Measurements from ENCODE around the gene KDM6A. TPM values are rescaled to one million over a fixed set of nuclear protein-coding genes. Genes with fewer than 3 reads are reported as not detected.
A peak's percentile ranks its signal among the peaks of the same experiment; 100 is the strongest.

The KDM6A gene
- total and polyA plus RNA-seq, 9 of the 15 experiments (the other 6 are each of a cell fraction or from before 2014, with no cell fraction given) = 8.4 to 34.3 (median 22.9) TPM

DNA sequence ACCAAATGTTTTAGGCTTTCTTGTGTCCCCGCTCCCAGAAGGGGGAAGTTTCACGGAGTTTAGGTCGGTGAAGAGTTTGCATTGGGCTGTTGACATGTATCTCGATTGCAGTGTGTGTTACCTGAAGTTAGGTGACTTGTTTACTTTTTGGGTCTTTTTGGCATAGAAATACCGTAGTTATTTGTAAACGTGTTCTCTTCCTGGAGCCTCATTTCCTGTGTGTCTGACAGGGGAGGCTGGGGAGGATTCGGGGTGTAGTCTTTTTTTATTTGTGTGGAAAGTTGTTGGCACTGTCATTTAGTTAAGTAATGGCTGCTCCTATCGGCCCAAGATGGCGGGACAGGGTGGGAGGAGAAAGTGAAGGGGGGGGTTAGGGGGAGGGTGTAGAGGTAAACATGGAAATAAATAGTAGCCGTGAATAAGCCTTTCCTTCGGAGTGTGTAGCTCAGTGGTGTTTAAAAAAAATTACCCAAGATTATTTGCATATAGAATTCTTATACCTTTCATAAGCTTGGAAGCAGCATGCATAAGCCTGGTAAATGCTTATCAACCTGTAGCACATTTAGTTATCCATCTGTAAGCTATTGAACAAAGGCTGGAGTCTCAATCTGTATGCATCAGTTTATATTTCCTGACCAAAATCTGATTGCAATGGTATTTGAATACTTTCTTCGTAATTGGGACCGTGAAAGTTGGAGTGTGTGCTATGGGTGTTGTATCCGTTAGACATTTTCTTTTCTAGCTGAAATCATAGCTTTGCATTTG is 1.6 kb downstream of the KDM6A start (continued):
- TF ChIP-seq ZNF584 (CRISPR knock-in tag; IDR thresholded peaks at IDR 0.05; ENCODE audit: low read depth) = no peak
- TF ChIP-seq, protein P1, sequence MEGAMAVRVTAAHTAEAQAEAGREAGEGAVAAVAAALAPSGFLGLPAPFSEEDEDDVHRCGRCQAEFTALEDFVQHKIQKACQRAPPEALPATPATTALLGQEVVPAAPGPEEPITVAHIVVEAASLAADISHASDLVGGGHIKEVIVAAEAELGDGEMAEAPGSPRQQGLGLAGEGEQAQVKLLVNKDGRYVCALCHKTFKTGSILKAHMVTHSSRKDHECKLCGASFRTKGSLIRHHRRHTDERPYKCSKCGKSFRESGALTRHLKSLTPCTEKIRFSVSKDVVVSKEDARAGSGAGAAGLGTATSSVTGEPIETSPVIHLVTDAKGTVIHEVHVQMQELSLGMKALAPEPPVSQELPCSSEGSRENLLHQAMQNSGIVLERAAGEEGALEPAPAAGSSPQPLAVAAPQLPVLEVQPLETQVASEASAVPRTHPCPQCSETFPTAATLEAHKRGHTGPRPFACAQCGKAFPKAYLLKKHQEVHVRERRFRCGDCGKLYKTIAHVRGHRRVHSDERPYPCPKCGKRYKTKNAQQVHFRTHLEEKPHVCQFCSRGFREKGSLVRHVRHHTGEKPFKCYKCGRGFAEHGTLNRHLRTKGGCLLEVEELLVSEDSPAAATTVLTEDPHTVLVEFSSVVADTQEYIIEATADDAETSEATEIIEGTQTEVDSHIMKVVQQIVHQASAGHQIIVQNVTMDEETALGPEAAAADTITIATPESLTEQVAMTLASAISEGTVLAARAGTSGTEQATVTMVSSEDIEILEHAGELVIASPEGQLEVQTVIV (CRISPR knock-in tag; IDR thresholded peaks at IDR 0.05; ENCODE audit: borderline replicate concordance) = no peak
- no peak for TF ChIP-seq CTBP1 (IDR thresholded peaks at IDR 0.05; ENCODE audit: borderline replicate concordance)
- no peak for TF ChIP-seq ZNF217 (CRISPR knock-in tag; IDR thresholded peaks at IDR 0.05)
- no peak for TF ChIP-seq CBX5 (IDR thresholded peaks at IDR 0.05; ENCODE audit: borderline replicate concordance, low read depth)
- peak; percentile 6 for TF ChIP-seq KDM5B (IDR thresholded peaks at IDR 0.05; ENCODE audit: insufficient replicate concordance, low read depth, low read length)
- no peak for TF ChIP-seq NBN (IDR thresholded peaks at IDR 0.05; ENCODE audit: low read depth)
- TF ChIP-seq, protein P2, sequence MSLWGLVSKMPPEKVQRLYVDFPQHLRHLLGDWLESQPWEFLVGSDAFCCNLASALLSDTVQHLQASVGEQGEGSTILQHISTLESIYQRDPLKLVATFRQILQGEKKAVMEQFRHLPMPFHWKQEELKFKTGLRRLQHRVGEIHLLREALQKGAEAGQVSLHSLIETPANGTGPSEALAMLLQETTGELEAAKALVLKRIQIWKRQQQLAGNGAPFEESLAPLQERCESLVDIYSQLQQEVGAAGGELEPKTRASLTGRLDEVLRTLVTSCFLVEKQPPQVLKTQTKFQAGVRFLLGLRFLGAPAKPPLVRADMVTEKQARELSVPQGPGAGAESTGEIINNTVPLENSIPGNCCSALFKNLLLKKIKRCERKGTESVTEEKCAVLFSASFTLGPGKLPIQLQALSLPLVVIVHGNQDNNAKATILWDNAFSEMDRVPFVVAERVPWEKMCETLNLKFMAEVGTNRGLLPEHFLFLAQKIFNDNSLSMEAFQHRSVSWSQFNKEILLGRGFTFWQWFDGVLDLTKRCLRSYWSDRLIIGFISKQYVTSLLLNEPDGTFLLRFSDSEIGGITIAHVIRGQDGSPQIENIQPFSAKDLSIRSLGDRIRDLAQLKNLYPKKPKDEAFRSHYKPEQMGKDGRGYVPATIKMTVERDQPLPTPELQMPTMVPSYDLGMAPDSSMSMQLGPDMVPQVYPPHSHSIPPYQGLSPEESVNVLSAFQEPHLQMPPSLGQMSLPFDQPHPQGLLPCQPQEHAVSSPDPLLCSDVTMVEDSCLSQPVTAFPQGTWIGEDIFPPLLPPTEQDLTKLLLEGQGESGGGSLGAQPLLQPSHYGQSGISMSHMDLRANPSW (CRISPR knock-in tag; IDR thresholded peaks at IDR 0.05) = no peak
- no peak for TF ChIP-seq CEBPG (CRISPR knock-in tag; IDR thresholded peaks at IDR 0.05)
- TF ChIP-seq CEBPG (tag; conservative IDR thresholded peaks at IDR 0.05 in 1 of 2, IDR thresholded peaks at IDR 0.05 in 1 of 2) = no peak
- TF ChIP-seq PURB (CRISPR knock-in tag; IDR thresholded peaks at IDR 0.05; ENCODE audit: low read depth) = no peak
- TF ChIP-seq, protein P3, sequence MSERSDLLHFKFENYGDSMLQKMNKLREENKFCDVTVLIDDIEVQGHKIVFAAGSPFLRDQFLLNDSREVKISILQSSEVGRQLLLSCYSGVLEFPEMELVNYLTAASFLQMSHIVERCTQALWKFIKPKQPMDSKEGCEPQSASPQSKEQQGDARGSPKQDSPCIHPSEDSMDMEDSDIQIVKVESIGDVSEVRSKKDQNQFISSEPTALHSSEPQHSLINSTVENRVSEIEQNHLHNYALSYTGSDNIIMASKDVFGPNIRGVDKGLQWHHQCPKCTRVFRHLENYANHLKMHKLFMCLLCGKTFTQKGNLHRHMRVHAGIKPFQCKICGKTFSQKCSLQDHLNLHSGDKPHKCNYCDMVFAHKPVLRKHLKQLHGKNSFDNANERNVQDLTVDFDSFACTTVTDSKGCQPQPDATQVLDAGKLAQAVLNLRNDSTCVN (CRISPR knock-in tag; IDR thresholded peaks at IDR 0.05) = no peak
- TF ChIP-seq GABPA (tag; conservative IDR thresholded peaks at IDR 0.05; ENCODE audit: low read depth) = no peak
- TF ChIP-seq, protein P4, sequence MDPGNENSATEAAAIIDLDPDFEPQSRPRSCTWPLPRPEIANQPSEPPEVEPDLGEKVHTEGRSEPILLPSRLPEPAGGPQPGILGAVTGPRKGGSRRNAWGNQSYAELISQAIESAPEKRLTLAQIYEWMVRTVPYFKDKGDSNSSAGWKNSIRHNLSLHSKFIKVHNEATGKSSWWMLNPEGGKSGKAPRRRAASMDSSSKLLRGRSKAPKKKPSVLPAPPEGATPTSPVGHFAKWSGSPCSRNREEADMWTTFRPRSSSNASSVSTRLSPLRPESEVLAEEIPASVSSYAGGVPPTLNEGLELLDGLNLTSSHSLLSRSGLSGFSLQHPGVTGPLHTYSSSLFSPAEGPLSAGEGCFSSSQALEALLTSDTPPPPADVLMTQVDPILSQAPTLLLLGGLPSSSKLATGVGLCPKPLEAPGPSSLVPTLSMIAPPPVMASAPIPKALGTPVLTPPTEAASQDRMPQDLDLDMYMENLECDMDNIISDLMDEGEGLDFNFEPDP (CRISPR knock-in tag; IDR thresholded peaks at IDR 0.05) = no peak
- TF ChIP-seq, protein P5, sequence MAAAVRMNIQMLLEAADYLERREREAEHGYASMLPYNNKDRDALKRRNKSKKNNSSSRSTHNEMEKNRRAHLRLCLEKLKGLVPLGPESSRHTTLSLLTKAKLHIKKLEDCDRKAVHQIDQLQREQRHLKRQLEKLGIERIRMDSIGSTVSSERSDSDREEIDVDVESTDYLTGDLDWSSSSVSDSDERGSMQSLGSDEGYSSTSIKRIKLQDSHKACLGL (CRISPR knock-in tag; IDR thresholded peaks at IDR 0.05; ENCODE audit: borderline replicate concordance, poor library complexity, severe bottlenecking) = no peak
- peak; percentile 39 to 94 (median 87) for TF ChIP-seq YY1 (IDR thresholded peaks at IDR 0.05; ENCODE audit: borderline replicate concordance in 1 of 3, control insufficient read depth in 1 of 3, extremely low read depth in 1 of 3, insufficient read depth in 3 of 3, insufficient read length in 1 of 3, insufficient replicate concordance in 2 of 3, low read depth in 1 of 3, low read length in 2 of 3)
- no peak for TF ChIP-seq ZKSCAN1 (IDR thresholded peaks at IDR 0.05; ENCODE audit: low read depth, low read length)
- TF ChIP-seq SRSF1 (IDR thresholded peaks at IDR 0.05; ENCODE audit: low read depth, low read length) = no peak
